Neural crest cell (in vitro differentiated cells): ENCODE data around the gene DCANP1. TPM values are rescaled to one million over a fixed set of nuclear protein-coding genes. Genes with fewer than 3 reads are reported as not detected.

ENCODE experiments used
- DNase-seq: peaks from one replicate; pipeline ENCODE4 v3.0.0; 2021; ENCODE audit warnings: low read depth, mixed read lengths, low spot score
- H3K27ac Mint-ChIP-seq: one replicate; pipeline ENCODE4 v1.8.0; 2021; ENCODE audit warnings: mild to moderate bottlenecking, mixed read lengths; ENCODE audit not compliant: unreplicated experiment
- H3K27me3 Mint-ChIP-seq: 2 replicates; pipeline ENCODE4 v1.8.0; 2021; ENCODE audit warnings: low read depth, mild to moderate bottlenecking, mixed read lengths
- H3K36me3 Mint-ChIP-seq: 2 replicates; pipeline ENCODE4 v1.8.0; 2021; ENCODE audit warnings: low read depth, mild to moderate bottlenecking, mixed read lengths
- H3K4me1 Mint-ChIP-seq: 2 replicates; pipeline ENCODE4 v1.8.0; 2021; ENCODE audit warnings: mixed read lengths
- H3K4me3 Mint-ChIP-seq: one replicate; pipeline ENCODE4 v1.8.0; 2021; ENCODE audit warnings: mild to moderate bottlenecking, mixed read lengths
- H3K9me3 Mint-ChIP-seq: 2 replicates; pipeline ENCODE4 v1.8.0; 2021; ENCODE audit warnings: mixed read lengths
- total RNA-seq: library from RNA; stranded (reverse); gene quantifications from 2 replicates; pipeline ENCODE4 v1.2.1, GENCODE V29; 2021
- TF ChIP-seq, protein P1 (sequence below): fragments of 200-600 bp; sonication (generic); conservative IDR thresholded peaks from 2 replicates; pipeline ENCODE4 v1.5.0; 2021; ENCODE audit warnings: antibody characterized with exemption, mild to moderate bottlenecking

Gene DCANP1
- total RNA-seq, 1 donor from 2014 or later, result not detected

- TF ChIP-seq, protein P1, sequence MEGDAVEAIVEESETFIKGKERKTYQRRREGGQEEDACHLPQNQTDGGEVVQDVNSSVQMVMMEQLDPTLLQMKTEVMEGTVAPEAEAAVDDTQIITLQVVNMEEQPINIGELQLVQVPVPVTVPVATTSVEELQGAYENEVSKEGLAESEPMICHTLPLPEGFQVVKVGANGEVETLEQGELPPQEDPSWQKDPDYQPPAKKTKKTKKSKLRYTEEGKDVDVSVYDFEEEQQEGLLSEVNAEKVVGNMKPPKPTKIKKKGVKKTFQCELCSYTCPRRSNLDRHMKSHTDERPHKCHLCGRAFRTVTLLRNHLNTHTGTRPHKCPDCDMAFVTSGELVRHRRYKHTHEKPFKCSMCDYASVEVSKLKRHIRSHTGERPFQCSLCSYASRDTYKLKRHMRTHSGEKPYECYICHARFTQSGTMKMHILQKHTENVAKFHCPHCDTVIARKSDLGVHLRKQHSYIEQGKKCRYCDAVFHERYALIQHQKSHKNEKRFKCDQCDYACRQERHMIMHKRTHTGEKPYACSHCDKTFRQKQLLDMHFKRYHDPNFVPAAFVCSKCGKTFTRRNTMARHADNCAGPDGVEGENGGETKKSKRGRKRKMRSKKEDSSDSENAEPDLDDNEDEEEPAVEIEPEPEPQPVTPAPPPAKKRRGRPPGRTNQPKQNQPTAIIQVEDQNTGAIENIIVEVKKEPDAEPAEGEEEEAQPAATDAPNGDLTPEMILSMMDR, result no peak
- H3K4me3 Mint-ChIP-seq, result peak within 1 kb of the TSS; percentile 96
- no peaks in the 10 kb centered on the region for H3K9me3 Mint-ChIP-seq
- peak; percentile 78 for DNase-seq
- peak within 1 kb of the TSS; percentile 58 for H3K27ac Mint-ChIP-seq
- peaks cover 55% of the 10 kb centered on the region for H3K4me1 Mint-ChIP-seq
- no peaks in the 10 kb centered on the region for H3K36me3 Mint-ChIP-seq
- peaks cover 25% of the 10 kb centered on the region for H3K27me3 Mint-ChIP-seq
These were observed 48.0 kb downstream of the DCANP1 start, which contains the start of gene MACROH2A1 for GRCh38 chr5:135398855-135399793. Gene MACROH2A1, minus strand, starts transcription at chr5:135399231. Its CDS starts 10,138 bp downstream, at chr5:135389093.

DNA sequence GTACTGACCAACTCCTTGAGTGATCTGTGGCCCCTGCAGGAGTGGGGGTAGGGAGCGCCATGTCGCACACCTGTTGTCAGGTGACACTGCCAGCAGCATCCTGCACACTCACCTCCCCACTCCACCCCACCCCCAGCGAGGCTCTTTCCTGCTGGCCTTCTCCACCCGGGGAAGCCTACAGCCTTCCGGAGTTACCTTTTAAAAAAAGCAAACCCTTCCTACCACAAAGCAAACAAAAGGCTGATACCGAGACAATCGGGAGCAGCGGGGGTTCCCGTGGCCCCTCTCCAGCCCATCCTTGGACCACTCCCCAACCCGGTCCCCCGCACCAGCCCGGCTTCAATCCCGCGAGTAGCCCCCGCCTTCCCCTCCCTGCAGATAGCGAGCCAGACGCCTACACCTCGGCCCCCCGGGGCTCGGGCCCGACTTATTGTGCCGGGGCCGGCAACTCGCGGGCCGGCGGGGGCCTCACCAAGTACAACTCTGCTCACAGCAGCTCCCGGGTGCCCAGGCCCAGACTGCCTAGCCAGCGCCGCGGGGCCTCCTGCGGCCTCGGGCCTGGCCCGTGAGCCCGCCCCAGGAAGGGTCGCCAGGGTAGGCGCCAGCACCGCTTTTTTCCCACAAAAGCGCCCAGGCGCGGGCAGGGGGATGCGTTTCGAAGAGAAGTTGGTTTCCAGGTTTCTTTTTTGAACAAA, 48.8 kb downstream of the DCANP1 start:
- DNase-seq, result peak; percentile 33
- H3K27ac Mint-ChIP-seq, result peak overlapping the region; percentile 58

GRCh38 chr5:135397084-135397483, 50.1 kb downstream of the DCANP1 start:
- Mint-ChIP-seq H3K36me3 (no peaks in the 10 kb centered on the region), H3K9me3 (no peaks in the 10 kb centered on the region), H3K4me3 (peak overlapping the region; percentile 92), H3K4me1 (peaks cover 61% of the 10 kb centered on the region), H3K27me3 (peaks cover 24% of the 10 kb centered on the region), H3K27ac (no peak overlapping the region)
- no peak for DNase-seq
- TF ChIP-seq, protein P1, result no peak

More for the DNA sequence above, 48.8 kb downstream of the DCANP1 start:
- Mint-ChIP-seq H3K4me3 (peak overlapping the region; percentile 92), H3K36me3 (no peaks in the 10 kb centered on the region), H3K27me3 (peaks cover 25% of the 10 kb centered on the region), H3K9me3 (no peaks in the 10 kb centered on the region), H3K4me1 (peaks cover 57% of the 10 kb centered on the region)
- TF ChIP-seq, protein P1, result no peak

GRCh38 chr5:135396459-135397055, 50.6 kb downstream of the DCANP1 start:
- H3K4me1 Mint-ChIP-seq, result peaks cover 67% of the 10 kb centered on the region
- no peak for DNase-seq
- peak overlapping the region; percentile 72 for H3K27ac Mint-ChIP-seq
- H3K9me3 Mint-ChIP-seq, result no peaks in the 10 kb centered on the region
- TF ChIP-seq, protein P1, result no peak
- H3K36me3 Mint-ChIP-seq, result no peaks in the 10 kb centered on the region
- H3K27me3 Mint-ChIP-seq, result peaks cover 19% of the 10 kb centered on the region
- H3K4me3 Mint-ChIP-seq, result peak overlapping the region; percentile 92

DNA sequence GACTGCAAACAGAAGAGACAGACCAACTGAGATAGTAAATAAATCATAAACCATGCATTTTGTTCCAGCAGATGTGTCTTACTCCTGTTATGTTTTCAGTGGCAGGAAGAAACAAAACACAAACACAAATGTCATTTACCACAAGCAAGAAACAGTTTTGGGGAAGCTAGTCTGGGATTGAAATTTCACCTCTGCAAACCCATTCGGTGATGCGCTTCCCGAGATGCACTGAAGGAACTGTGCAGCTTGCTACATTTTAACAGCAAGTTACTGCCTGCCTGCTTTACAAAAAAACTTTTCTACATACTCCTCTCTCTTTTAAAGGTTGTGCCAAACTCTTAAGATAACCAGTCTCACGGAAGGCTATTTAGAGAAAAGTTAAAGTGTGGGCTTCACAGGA, 51.3 kb downstream of the DCANP1 start:
- Mint-ChIP-seq H3K36me3 (no peaks in the 10 kb centered on the region), H3K4me3 (peak overlapping the region; percentile 8), H3K4me1 (peaks cover 66% of the 10 kb centered on the region), H3K9me3 (no peaks in the 10 kb centered on the region), H3K27me3 (peaks cover 14% of the 10 kb centered on the region), H3K27ac (no peak overlapping the region)
- DNase-seq, result no peak
- TF ChIP-seq, protein P1, result no peak
